Mesendoderm (in vitro differentiated cells): ENCODE results near the gene SYNJ2.

ENCODE experiments used
- DNase-seq: peaks from one replicate; pipeline ENCODE4 v3.0.0; 2013
- H2AK5ac ChIP-seq: 2 replicates; pipeline ENCODE4 v1.6.1; 2013; ENCODE audit warnings: low read length, inconsistent platforms
- H2BK120ac ChIP-seq: 2 replicates; pipeline ENCODE4 v1.6.1; 2013; ENCODE audit warnings: low read depth, mild to moderate bottlenecking, low read length, moderate library complexity, mixed read lengths
- H2BK15ac ChIP-seq: replicated peaks from 2 replicates; pipeline ENCODE4 v1.6.1; 2013; ENCODE audit warnings: low read depth, mild to moderate bottlenecking, moderate library complexity
- H2BK5ac ChIP-seq: 2 replicates; pipeline ENCODE4 v1.6.1; 2013; ENCODE audit warnings: low read length, inconsistent platforms
- H3K18ac ChIP-seq: 2 replicates; pipeline ENCODE4 v1.6.1; 2013; ENCODE audit warnings: mild to moderate bottlenecking, low read length, mixed read lengths
- H3K23ac ChIP-seq: one replicate; pipeline ENCODE4 v1.6.1; 2013; ENCODE audit warnings: low read length
- H3K27ac ChIP-seq: 2 replicates; pipeline ENCODE4 v1.5.1; 2013; ENCODE audit warnings: low read depth, mild to moderate bottlenecking, inconsistent platforms, low read length, moderate library complexity
- H3K27me3 ChIP-seq: 2 replicates; pipeline ENCODE4 v1.6.1; 2013; ENCODE audit warnings: low read length, control low read depth, mild to moderate bottlenecking, inconsistent platforms; ENCODE audit not compliant: insufficient read depth, poor library complexity
- H3K36me3 ChIP-seq: 2 replicates; pipeline ENCODE4 v1.6.1; 2013; ENCODE audit warnings: low read length, inconsistent platforms; ENCODE audit not compliant: control insufficient read depth, insufficient read depth
- H3K4ac ChIP-seq: one replicate; pipeline ENCODE4 v1.6.1; 2013; ENCODE audit warnings: low read depth, mild to moderate bottlenecking, low read length, moderate library complexity
- H3K4me1 ChIP-seq: 2 replicates; pipeline ENCODE4 v1.6.1; 2013; ENCODE audit warnings: low read depth, low read length, inconsistent platforms; ENCODE audit not compliant: control insufficient read depth
- H3K4me2 ChIP-seq: 2 replicates; pipeline ENCODE4 v1.6.1; 2013; ENCODE audit warnings: low read length
- H3K4me3 ChIP-seq: 2 replicates; pipeline ENCODE4 v1.5.1; 2013; ENCODE audit warnings: mild to moderate bottlenecking, low read length
- H3K56ac ChIP-seq: one replicate; pipeline ENCODE4 v1.6.1; 2013; ENCODE audit warnings: low read length
- H3K79me1 ChIP-seq: 2 replicates; pipeline ENCODE4 v1.6.1; 2013; ENCODE audit warnings: low read length, inconsistent platforms
- H3K79me2 ChIP-seq: 2 replicates; pipeline ENCODE4 v1.6.1; 2013; ENCODE audit warnings: mild to moderate bottlenecking, low read length; ENCODE audit not compliant: control insufficient read depth, insufficient read depth
- H3K9ac ChIP-seq: 2 replicates; pipeline ENCODE4 v1.6.1; 2013; ENCODE audit warnings: low read length, inconsistent platforms
- H4K5ac ChIP-seq: one replicate; pipeline ENCODE4 v1.6.1; 2013; ENCODE audit warnings: low read length
- H4K8ac ChIP-seq: one replicate; pipeline ENCODE4 v1.6.1; 2013; ENCODE audit warnings: low read depth, mild to moderate bottlenecking, control low read depth, low read length, moderate library complexity
- WGBS: extraction: QIAGEN DNeasy Blood & Tissue Kit; methylation state at CpG from one replicate; pipeline ENCODE4 v1.1.7; 2013; ENCODE audit warnings: low lambda C conversion rate, missing lambda C conversion rate; ENCODE audit not compliant: insufficient coverage; ENCODE audit errors: extremely low coverage; 5-methylcytosine and 5-hydroxymethylcytosine counted together

Gene SYNJ2

DNA sequence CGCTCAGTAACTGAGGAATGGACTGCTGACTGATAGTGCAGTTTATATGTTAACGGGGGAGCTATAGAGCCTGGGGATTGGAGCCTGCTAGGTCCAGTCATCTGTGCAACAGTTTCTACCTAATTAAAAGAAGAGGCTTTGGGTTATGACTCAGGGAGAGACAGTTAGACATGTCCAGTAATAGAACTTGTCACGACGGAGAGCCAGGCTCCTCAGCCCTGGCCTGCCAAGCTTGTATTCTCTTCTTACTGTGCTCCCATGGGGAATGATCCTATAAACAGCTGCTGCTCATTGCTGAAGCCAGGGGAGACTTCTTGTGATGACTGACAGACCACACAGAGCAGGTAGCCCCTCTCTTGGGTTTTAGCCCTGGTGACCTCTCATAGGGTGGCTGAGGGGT, 69.3 kb downstream of the SYNJ2 start:
- Histone ChIP-seq H3K23ac (no peak overlapping the region), H2BK120ac (no peak overlapping the region), H3K27me3 (no peaks in the 10 kb centered on the region), H4K5ac (no peak overlapping the region), H2BK5ac (no peak overlapping the region), H3K36me3 (no peaks in the 10 kb centered on the region), H3K4me1 (no peaks in the 10 kb centered on the region), H3K4me2 (no peak overlapping the region), H3K9ac (no peak overlapping the region), H2BK15ac (no peak overlapping the region), H3K79me1 (no peaks in the 10 kb centered on the region), H3K4me3 (no peak overlapping the region), H3K79me2 (no peaks in the 10 kb centered on the region), H3K56ac (no peak overlapping the region), H3K4ac (no peak overlapping the region), H4K8ac (no peak overlapping the region), H3K27ac (no peak overlapping the region), H3K18ac (no peak overlapping the region), H2AK5ac (no peak overlapping the region)
- no CpG with 5 or more reads among the region's 4 CpGs for WGBS
- DNase-seq: no peak

DNA sequence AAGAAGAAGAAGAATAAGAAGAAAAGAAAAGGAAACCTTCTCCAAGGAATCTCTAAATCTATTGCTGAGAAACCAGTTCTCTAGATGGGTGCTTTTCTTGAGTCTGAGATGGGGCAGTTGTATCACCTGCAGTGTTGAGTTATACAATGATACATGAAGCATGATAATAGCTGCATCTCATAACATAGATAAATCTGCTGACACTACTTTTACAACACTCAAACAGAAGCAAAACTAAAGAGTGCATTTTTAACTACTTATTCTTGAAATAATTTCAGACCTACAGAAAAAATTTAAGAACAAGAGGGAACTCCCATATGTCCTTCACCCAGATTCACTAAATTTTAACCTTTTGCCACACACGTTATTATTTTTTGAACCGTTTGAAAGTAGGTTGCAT, 70.3 kb downstream of the SYNJ2 start:
- H3K9ac ChIP-seq: no peak overlapping the region
- H4K8ac ChIP-seq: no peak overlapping the region
- H2BK120ac ChIP-seq: no peak overlapping the region
- H3K18ac ChIP-seq: no peak overlapping the region
- no peaks in the 10 kb centered on the region for H3K4me1 ChIP-seq
- DNase-seq: no peak
- no peak overlapping the region for H3K4me2 ChIP-seq
- H3K4me3 ChIP-seq: no peak overlapping the region
- H2AK5ac ChIP-seq: no peak overlapping the region
- H4K5ac ChIP-seq: no peak overlapping the region
- H3K4ac ChIP-seq: no peak overlapping the region
- no peak overlapping the region for H2BK15ac ChIP-seq
- no peaks in the 10 kb centered on the region for H3K79me2 ChIP-seq
- H3K27ac ChIP-seq: no peak overlapping the region
- no CpG with 5 or more reads among the region's 2 CpGs for WGBS
- H2BK5ac ChIP-seq: no peak overlapping the region
- no peaks in the 10 kb centered on the region for H3K79me1 ChIP-seq
- no peak overlapping the region for H3K23ac ChIP-seq
- no peak overlapping the region for H3K56ac ChIP-seq
- H3K27me3 ChIP-seq: no peaks in the 10 kb centered on the region
- no peaks in the 10 kb centered on the region for H3K36me3 ChIP-seq

DNA sequence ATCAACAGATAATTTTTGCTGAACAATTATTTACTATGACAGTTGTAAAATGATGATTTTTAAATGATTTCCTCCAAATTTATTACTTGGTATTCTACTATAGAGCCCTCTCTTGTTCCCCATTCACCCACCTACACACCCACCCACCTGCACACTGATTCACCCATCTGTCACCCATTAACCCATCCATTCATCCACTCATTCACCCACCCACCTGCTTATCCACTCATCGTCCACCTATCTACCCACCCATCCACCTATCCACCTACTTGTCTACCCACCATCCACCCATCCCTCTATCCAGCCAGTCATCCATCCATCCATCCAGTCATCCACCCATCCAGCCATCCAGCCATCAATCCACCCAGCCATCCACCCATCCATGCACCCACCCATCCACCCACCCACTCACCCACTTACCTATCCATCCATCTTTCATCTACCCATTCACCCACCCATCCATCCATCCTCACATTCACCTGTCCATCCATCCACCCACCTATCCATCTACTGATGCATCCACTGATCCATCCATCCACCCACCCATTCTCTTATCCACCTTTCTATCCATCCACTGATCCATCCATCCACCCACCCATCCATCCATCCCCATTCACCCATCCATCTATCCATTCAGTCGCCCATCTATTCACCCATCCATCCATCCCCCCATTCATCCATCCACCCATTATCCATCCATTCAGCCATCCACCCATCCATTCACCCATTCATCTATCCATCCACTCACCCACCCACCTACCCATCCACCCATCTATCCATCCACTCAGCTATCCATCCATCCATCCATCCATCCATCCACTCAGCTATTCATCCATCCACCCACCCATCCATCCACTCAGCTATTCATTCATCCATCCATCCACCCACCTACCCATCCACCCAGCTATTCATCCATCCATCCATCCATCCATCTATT, 72.0 kb downstream of the SYNJ2 start:
- Histone ChIP-seq H3K4me3 (no peak overlapping the region), H3K27me3 (no peaks in the 10 kb centered on the region), H2AK5ac (no peak overlapping the region), H3K79me2 (no peaks in the 10 kb centered on the region), H2BK15ac (no peak overlapping the region), H3K23ac (no peak overlapping the region), H4K5ac (no peak overlapping the region), H3K9ac (no peak overlapping the region), H4K8ac (no peak overlapping the region), H3K18ac (no peak overlapping the region), H3K36me3 (no peaks in the 10 kb centered on the region), H3K56ac (no peak overlapping the region), H3K4ac (no peak overlapping the region), H3K4me2 (no peak overlapping the region), H2BK5ac (no peak overlapping the region), H3K4me1 (no peaks in the 10 kb centered on the region), H2BK120ac (no peak overlapping the region), H3K27ac (no peak overlapping the region), H3K79me1 (no peaks in the 10 kb centered on the region)
- no CpG with 5 or more reads among the region's 2 CpGs for WGBS
- DNase-seq: no peak

DNA sequence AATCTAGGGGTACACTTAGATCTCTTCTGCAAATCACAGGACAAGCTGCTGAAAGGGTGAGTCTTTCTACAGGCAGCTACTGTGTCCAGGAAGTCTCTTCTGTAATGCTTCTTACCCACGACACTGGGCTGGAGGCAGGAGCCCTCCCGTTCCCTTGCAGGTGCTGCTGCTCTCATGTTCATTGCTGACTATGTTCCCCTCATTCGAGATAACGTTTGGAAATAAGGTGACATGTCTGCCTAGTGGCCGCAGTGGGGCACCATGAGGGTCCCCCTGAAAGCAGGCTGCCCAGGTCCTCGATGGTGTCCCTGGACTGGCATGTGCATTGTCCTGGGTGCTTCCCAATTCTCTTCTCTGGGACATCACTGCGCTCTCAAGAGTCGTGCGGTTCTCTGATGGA, 74.7 kb downstream of the SYNJ2 start:
- Histone ChIP-seq H3K18ac (no peak overlapping the region), H3K36me3 (no peaks in the 10 kb centered on the region), H2BK120ac (no peak overlapping the region), H2AK5ac (no peak overlapping the region), H3K4me2 (no peak overlapping the region), H3K79me2 (no peaks in the 10 kb centered on the region), H2BK15ac (no peak overlapping the region), H3K27ac (no peak overlapping the region), H3K27me3 (no peaks in the 10 kb centered on the region), H4K8ac (no peak overlapping the region), H4K5ac (no peak overlapping the region), H3K4me3 (no peak overlapping the region), H3K4ac (no peak overlapping the region), H3K9ac (no peak overlapping the region), H3K79me1 (no peaks in the 10 kb centered on the region), H3K23ac (no peak overlapping the region), H3K4me1 (no peaks in the 10 kb centered on the region), H3K56ac (no peak overlapping the region), H2BK5ac (no peak overlapping the region)
- DNase-seq: no peak
- no CpG with 5 or more reads among the region's 9 CpGs for WGBS

DNA sequence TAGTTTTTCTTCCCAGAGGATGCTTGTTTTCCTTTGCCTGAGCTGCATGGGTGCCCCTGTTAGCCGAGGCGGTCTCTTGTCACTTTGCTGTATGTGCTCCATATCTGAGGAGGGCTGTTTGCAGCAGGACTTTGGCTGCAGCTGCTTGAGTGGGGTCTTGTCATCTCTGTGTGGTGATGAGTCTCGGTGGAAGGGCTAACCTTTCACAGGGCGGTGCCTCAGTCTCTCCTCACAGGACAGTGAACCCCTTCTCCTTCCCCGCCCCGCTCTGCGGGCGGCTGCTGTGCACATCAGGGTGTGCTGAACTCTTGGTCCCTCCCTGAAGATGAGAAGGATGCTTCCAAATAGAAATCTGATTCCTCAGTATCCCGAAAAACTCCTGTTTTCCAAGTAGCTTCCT, 75.1 kb downstream of the SYNJ2 start:
- no peak overlapping the region for H3K9ac ChIP-seq
- H3K18ac ChIP-seq: no peak overlapping the region
- no peaks in the 10 kb centered on the region for H3K79me1 ChIP-seq
- H3K36me3 ChIP-seq: no peaks in the 10 kb centered on the region
- no peaks in the 10 kb centered on the region for H3K79me2 ChIP-seq
- no peak overlapping the region for H4K5ac ChIP-seq
- no CpG with 5 or more reads among the region's 9 CpGs for WGBS
- H3K56ac ChIP-seq: no peak overlapping the region
- H3K4ac ChIP-seq: no peak overlapping the region
- no peak overlapping the region for H2AK5ac ChIP-seq
- no peak overlapping the region for H4K8ac ChIP-seq
- no peak overlapping the region for H2BK120ac ChIP-seq
- no peaks in the 10 kb centered on the region for H3K4me1 ChIP-seq
- H3K27me3 ChIP-seq: no peaks in the 10 kb centered on the region
- no peak overlapping the region for H3K27ac ChIP-seq
- H2BK15ac ChIP-seq: no peak overlapping the region
- DNase-seq: no peak
- no peak overlapping the region for H3K4me3 ChIP-seq
- H3K4me2 ChIP-seq: no peak overlapping the region
- H3K23ac ChIP-seq: no peak overlapping the region
- H2BK5ac ChIP-seq: no peak overlapping the region
